GM23338 (cell line): ENCODE results near the gene DSG2. TPM values are rescaled to one million over a fixed set of nuclear protein-coding genes. Genes with fewer than 3 reads are reported as not detected.

ENCODE experiments used
- ATAC-seq: fragments of 200-7000 bp; cut with Tn5 transposase; 3 replicates; pipeline ENCODE4 v1.9.1; 2020
- DNase-seq: peaks from one replicate; pipeline ENCODE4 v3.0.0-alpha.2; 2015; ENCODE audit warnings: low spot score
- H2AFZ ChIP-seq: fragments of 200-600 bp; sonication (generic); 2 replicates; pipeline ENCODE4 v1.8.0; 2016; ENCODE audit warnings: antibody characterized with exemption, mild to moderate bottlenecking, moderate library complexity
- H3F3A ChIP-seq: fragments of 200-600 bp; sonication (generic); replicated peaks from 2 replicates; pipeline ENCODE4 v1.8.0; 2017; ENCODE audit warnings: antibody characterized with exemption, mixed run types, low read depth
- H3K27ac ChIP-seq: fragments of 200-600 bp; sonication (generic); 2 replicates; pipeline ENCODE4 v1.6.1; 2016; ENCODE audit warnings: low read depth
- H3K27me3 ChIP-seq: fragments of 200-600 bp; sonication (generic); 2 replicates; pipeline ENCODE4 v1.8.0; 2016; ENCODE audit warnings: mild to moderate bottlenecking, mixed run types, moderate library complexity; ENCODE audit not compliant: insufficient read depth
- H3K36me3 ChIP-seq: fragments of 200-600 bp; sonication (generic); 2 replicates; pipeline ENCODE4 v1.8.0; 2016; ENCODE audit warnings: mild to moderate bottlenecking; ENCODE audit not compliant: insufficient read depth
- H3K4me1 ChIP-seq: fragments of 200-600 bp; sonication (generic); 2 replicates; pipeline ENCODE4 v1.8.0; 2016; ENCODE audit warnings: mild to moderate bottlenecking, moderate library complexity; ENCODE audit not compliant: insufficient read depth
- H3K4me2 ChIP-seq: fragments of 200-600 bp; sonication (generic); 2 replicates; pipeline ENCODE4 v1.7.1; 2017; ENCODE audit warnings: mixed run types
- H3K4me3 ChIP-seq: fragments of 200-600 bp; sonication (generic); 2 replicates; pipeline ENCODE4 v1.6.1; 2016; ENCODE audit warnings: mixed run types
- H3K79me2 ChIP-seq: fragments of 200-600 bp; sonication (generic); replicated peaks from 2 replicates; pipeline ENCODE4 v1.8.0; 2017; ENCODE audit warnings: mild to moderate bottlenecking; ENCODE audit not compliant: insufficient read depth
- H3K9me2 ChIP-seq: fragments of 200-600 bp; sonication (generic); 2 replicates; pipeline ENCODE4 v1.8.0; 2017; ENCODE audit not compliant: insufficient read depth
- H4K20me1 ChIP-seq: fragments of 200-600 bp; sonication (generic); replicated peaks from 2 replicates; pipeline ENCODE4 v1.8.0; 2017; ENCODE audit warnings: mild to moderate bottlenecking; ENCODE audit not compliant: insufficient read depth
- H3K27ac Mint-ChIP-seq: 2 replicates; pipeline ENCODE4 v1.8.0; 2020; ENCODE audit warnings: inconsistent platforms, mild to moderate bottlenecking, moderate library complexity, mixed read lengths
- H3K27me3 Mint-ChIP-seq: 3 replicates; pipeline ENCODE4 v1.8.0; 2022; ENCODE audit warnings: low read depth, mild to moderate bottlenecking, moderate library complexity, mixed read lengths, inconsistent platforms; ENCODE audit not compliant: insufficient read depth, poor library complexity
- H3K36me3 Mint-ChIP-seq: 3 replicates; pipeline ENCODE4 v1.8.0; 2021; ENCODE audit warnings: low read depth, mild to moderate bottlenecking, inconsistent platforms, moderate library complexity, mixed read lengths
- H3K4me1 Mint-ChIP-seq: 3 replicates; pipeline ENCODE4 v1.8.0; 2020; ENCODE audit warnings: mild to moderate bottlenecking, inconsistent platforms, mixed read lengths
- H3K4me3 Mint-ChIP-seq: 3 replicates; pipeline ENCODE4 v1.8.0; 2021; ENCODE audit warnings: moderate library complexity, mild to moderate bottlenecking, inconsistent platforms, mixed read lengths
- H3K9me3 Mint-ChIP-seq: 3 replicates; pipeline ENCODE4 v1.8.0; 2020; ENCODE audit warnings: moderate library complexity, mild to moderate bottlenecking, inconsistent platforms, mixed read lengths
- ETS1 ChIP-seq: IDR thresholded peaks from 2 replicates; pipeline ENCODE4 v1.6.1; 2016; ENCODE audit warnings: antibody characterized with exemption
- EZH2 ChIP-seq: fragments of 200-600 bp; sonication (generic); IDR thresholded peaks from one replicate; pipeline ENCODE4 v1.8.0; 2017; ENCODE audit warnings: antibody characterized with exemption, mild to moderate bottlenecking, low read depth; ENCODE audit not compliant: unreplicated experiment
- JUNB ChIP-seq: IDR thresholded peaks from one replicate; pipeline ENCODE4 v1.6.1; 2016; ENCODE audit warnings: antibody characterized with exemption; ENCODE audit not compliant: unreplicated experiment
- NANOG ChIP-seq: IDR thresholded peaks from 2 replicates; pipeline ENCODE4 v1.6.1; 2016; ENCODE audit warnings: antibody characterized with exemption, borderline replicate concordance
- POLR2AphosphoS5 ChIP-seq: IDR thresholded peaks from 2 replicates; pipeline ENCODE4 v1.6.1; 2016; ENCODE audit warnings: antibody characterized with exemption, low read depth
- STAT1 ChIP-seq: IDR thresholded peaks from one replicate; pipeline ENCODE4 v1.6.1; 2016; ENCODE audit warnings: antibody characterized with exemption; ENCODE audit not compliant: unreplicated experiment
- ZNF114 ChIP-seq: fragments of 250-450 bp; sonication (Bioruptor Pico); IDR thresholded peaks from 2 replicates; pipeline ENCODE4 v1.5.0; 2020; ENCODE audit warnings: mild to moderate bottlenecking, moderate library complexity
- polyA plus RNA-seq: library from polyadenylated mRNA; unstranded; fragments of >200 nt; fragmentation: Nextera tagmentation; extraction: Ambion mirVana; gene quantifications from 2 replicates; pipeline ENCODE4 v1.2.1, GENCODE V29; 2016
- total RNA-seq: library from RNA; depleted of rRNA; stranded (reverse); fragments of >200 nt; shearing (Covaris generic); gene quantifications from 2 replicates; pipeline ENCODE4 v1.2.3, GENCODE V29; 2014
- TF ChIP-seq, protein P1 (sequence below): fragments of 250-450 bp; sonication (Bioruptor Pico); IDR thresholded peaks from 2 replicates; pipeline ENCODE4 v1.5.0; 2020; ENCODE audit warnings: mild to moderate bottlenecking, moderate library complexity

Gene DSG2
- total and polyA plus RNA-seq, 2 experiments from 2014 or later, result 44.7 to 144 TPM

- TF ChIP-seq, protein P1, sequence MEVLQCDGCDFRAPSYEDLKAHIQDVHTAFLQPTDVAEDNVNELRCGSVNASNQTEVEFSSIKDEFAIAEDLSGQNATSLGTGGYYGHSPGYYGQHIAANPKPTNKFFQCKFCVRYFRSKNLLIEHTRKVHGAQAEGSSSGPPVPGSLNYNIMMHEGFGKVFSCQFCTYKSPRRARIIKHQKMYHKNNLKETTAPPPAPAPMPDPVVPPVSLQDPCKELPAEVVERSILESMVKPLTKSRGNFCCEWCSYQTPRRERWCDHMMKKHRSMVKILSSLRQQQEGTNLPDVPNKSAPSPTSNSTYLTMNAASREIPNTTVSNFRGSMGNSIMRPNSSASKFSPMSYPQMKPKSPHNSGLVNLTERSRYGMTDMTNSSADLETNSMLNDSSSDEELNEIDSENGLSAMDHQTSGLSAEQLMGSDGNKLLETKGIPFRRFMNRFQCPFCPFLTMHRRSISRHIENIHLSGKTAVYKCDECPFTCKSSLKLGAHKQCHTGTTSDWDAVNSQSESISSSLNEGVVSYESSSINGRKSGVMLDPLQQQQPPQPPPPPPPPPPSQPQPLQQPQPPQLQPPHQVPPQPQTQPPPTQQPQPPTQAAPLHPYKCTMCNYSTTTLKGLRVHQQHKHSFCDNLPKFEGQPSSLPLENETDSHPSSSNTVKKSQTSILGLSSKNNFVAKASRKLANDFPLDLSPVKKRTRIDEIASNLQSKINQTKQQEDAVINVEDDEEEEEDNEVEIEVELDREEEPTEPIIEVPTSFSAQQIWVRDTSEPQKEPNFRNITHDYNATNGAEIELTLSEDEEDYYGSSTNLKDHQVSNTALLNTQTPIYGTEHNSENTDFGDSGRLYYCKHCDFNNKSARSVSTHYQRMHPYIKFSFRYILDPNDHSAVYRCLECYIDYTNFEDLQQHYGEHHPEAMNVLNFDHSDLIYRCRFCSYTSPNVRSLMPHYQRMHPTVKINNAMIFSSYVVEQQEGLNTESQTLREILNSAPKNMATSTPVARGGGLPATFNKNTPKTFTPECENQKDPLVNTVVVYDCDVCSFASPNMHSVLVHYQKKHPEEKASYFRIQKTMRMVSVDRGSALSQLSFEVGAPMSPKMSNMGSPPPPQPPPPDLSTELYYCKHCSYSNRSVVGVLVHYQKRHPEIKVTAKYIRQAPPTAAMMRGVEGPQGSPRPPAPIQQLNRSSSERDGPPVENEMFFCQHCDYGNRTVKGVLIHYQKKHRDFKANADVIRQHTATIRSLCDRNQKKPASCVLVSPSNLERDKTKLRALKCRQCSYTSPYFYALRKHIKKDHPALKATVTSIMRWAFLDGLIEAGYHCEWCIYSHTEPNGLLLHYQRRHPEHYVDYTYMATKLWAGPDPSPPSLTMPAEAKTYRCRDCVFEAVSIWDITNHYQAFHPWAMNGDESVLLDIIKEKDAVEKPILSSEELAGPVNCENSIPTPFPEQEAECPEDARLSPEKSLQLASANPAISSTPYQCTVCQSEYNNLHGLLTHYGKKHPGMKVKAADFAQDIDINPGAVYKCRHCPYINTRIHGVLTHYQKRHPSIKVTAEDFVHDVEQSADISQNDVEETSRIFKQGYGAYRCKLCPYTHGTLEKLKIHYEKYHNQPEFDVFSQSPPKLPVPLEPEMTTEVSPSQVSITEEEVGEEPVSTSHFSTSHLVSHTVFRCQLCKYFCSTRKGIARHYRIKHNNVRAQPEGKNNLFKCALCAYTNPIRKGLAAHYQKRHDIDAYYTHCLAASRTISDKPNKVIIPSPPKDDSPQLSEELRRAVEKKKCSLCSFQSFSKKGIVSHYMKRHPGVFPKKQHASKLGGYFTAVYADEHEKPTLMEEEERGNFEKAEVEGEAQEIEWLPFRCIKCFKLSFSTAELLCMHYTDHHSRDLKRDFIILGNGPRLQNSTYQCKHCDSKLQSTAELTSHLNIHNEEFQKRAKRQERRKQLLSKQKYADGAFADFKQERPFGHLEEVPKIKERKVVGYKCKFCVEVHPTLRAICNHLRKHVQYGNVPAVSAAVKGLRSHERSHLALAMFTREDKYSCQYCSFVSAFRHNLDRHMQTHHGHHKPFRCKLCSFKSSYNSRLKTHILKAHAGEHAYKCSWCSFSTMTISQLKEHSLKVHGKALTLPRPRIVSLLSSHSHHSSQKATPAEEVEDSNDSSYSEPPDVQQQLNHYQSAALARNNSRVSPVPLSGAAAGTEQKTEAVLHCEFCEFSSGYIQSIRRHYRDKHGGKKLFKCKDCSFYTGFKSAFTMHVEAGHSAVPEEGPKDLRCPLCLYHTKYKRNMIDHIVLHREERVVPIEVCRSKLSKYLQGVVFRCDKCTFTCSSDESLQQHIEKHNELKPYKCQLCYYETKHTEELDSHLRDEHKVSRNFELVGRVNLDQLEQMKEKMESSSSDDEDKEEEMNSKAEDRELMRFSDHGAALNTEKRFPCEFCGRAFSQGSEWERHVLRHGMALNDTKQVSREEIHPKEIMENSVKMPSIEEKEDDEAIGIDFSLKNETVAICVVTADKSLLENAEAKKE (CRISPR knock-in tag), result no peak
- TF ChIP-seq ZNF114 (CRISPR knock-in tag) (no peak), JUNB (no peak), POLR2AphosphoS5 (no peak), STAT1 (no peak), ETS1 (no peak)
Measured at GRCh38 chr18:31572368-31572767, 74.4 kb downstream of the DSG2 start (continued).

- Histone ChIP-seq H3K79me2 (no peaks in the 10 kb centered on the region), H3K36me3 (no peaks in the 10 kb centered on the region), H3K4me3 (no peak overlapping the region), H2AFZ (peak overlapping the region; percentile 76; the same call in 1 of the 2 replicates), H3F3A (no peaks in the 10 kb centered on the region), H4K20me1 (no peaks in the 10 kb centered on the region), H3K9me2 (peaks cover 4% of the 10 kb centered on the region; the same call in 1 of the 2 replicates), H3K27me3 (no peaks in the 10 kb centered on the region), H3K27ac (no peak overlapping the region), H3K4me1 (no peaks in the 10 kb centered on the region), H3K4me2 (no peak overlapping the region)
- no peak for DNase-seq
- Mint-ChIP-seq H3K27me3 (peaks cover 2% of the 10 kb centered on the region), H3K27ac (no peak overlapping the region), H3K4me1 (peaks cover 3% of the 10 kb centered on the region; the same call in 1 of the 3 replicates), H3K4me3 (no peak overlapping the region), H3K9me3 (no peaks in the 10 kb centered on the region), H3K36me3 (no peaks in the 10 kb centered on the region)
- TF ChIP-seq EZH2 (no peak), NANOG (no peak)
- no peak for ATAC-seq
Measured at GRCh38 chr18:31573051-31573450, 75.1 kb downstream of the DSG2 start.
